Right cardiac atrium (tissue), 5 donors: ENCODE data around the gene MTO1. TPM values are rescaled to one million over a fixed set of nuclear protein-coding genes. Genes with fewer than 3 reads are reported as not detected.
"Not testable (repeated sequence)": the region's sequence is repeated elsewhere in the genome, so short reads cannot be mapped to it uniquely, and the experiment has no call there.

Experiments
- ATAC-seq, 2 donors: fragments of 200-7000 bp; cut with Tn5 transposase; one replicate each; pipeline versions ENCODE4 v1.8.0 to v1.9.1; 2020; ENCODE audit warnings: moderate library complexity in 2 of 2, mild to moderate bottlenecking in 1 of 2
- DNase-seq, 3 donors: peaks; one replicate each; pipeline ENCODE4 v3.0.0-alpha.2; 2020
- H3K27ac ChIP-seq: one replicate; pipeline ENCODE4 v1.5.1; 2013; ENCODE audit warnings: mild to moderate bottlenecking, low read length, control low read depth, moderate library complexity
- H3K27me3 ChIP-seq: one replicate; pipeline ENCODE4 v1.6.1; 2013; ENCODE audit not compliant: control insufficient read depth, insufficient read depth
- H3K4me1 ChIP-seq: one replicate; pipeline ENCODE4 v1.6.1; 2013; ENCODE audit warnings: low read length; ENCODE audit not compliant: control insufficient read depth, insufficient read depth
- H3K4me3 ChIP-seq: one replicate; pipeline ENCODE4 v1.5.1; 2013; ENCODE audit warnings: low read length, control low read depth
- H3K9me3 ChIP-seq: one replicate; pipeline ENCODE4 v1.6.1; 2013; ENCODE audit warnings: low read length; ENCODE audit not compliant: control insufficient read depth
- WGBS: extraction: QIAGEN DNeasy Blood & Tissue Kit; methylation state at CpG from one replicate; pipeline ENCODE4 v1.1.7; 2013; 5-methylcytosine and 5-hydroxymethylcytosine counted together
- intact Hi-C, 4 donors: fragments of 100-400 bp; cut with DNase I; formaldehyde crosslinking; loops; one replicate each; pipeline versions ENCODE4 v1.11.0 to v1.14.0; 2022 to 2023
- polyA plus RNA-seq: library from polyadenylated mRNA; stranded (reverse); fragments of 200-250 nt; gene quantifications from one replicate; pipeline ENCODE4 v1.2.3, GENCODE V29; 2013
- total RNA-seq, 4 donors: library from RNA; stranded (reverse); fragmentation: NEBNext Ultra II Directional; extraction: Animal tissue kit (Norgen Biotek cat#: 25700); gene quantifications; one replicate each; pipeline ENCODE4 v1.2.1, GENCODE V29; 2021
- donor health status: healthy with polysubstance abuse.
- donor health status: DM: no; HTN: yes; CAD: no.
- donor health status: DM: no; HTN: no; CAD: no.
- donor health status: DM: no; HTN: yes; CAD: no; lungs with severe emphysema.
- donor health status: DM: yes; HTN: yes; CAD: no.

Gene MTO1
- total and polyA plus RNA-seq, 5 donors = 16.5 to 35.1 (median 27.3) TPM

- Histone ChIP-seq H3K27ac (no peak overlapping the region), H3K4me3 (no peak overlapping the region), H3K4me1 (no peaks in the 10 kb centered on the region), H3K27me3 (no peaks in the 10 kb centered on the region), H3K9me3 (no peaks in the 10 kb centered on the region)
- WGBS = 66% methylated on average over 4 of the region's 4 CpGs
- no peak for DNase-seq
- ATAC-seq = no peak
- intact Hi-C loops = loop anchor here in 3 of 4 donors (5.0 to 10.0 kb wide), 4 partner anchors 88 to 135 kb away; partner anchors contain the start of gene SLC17A5 (in 1 of the 3)
These were observed 55.3 kb downstream of the MTO1 start for GRCh38 chr6:73516514-73517489.

DNA sequence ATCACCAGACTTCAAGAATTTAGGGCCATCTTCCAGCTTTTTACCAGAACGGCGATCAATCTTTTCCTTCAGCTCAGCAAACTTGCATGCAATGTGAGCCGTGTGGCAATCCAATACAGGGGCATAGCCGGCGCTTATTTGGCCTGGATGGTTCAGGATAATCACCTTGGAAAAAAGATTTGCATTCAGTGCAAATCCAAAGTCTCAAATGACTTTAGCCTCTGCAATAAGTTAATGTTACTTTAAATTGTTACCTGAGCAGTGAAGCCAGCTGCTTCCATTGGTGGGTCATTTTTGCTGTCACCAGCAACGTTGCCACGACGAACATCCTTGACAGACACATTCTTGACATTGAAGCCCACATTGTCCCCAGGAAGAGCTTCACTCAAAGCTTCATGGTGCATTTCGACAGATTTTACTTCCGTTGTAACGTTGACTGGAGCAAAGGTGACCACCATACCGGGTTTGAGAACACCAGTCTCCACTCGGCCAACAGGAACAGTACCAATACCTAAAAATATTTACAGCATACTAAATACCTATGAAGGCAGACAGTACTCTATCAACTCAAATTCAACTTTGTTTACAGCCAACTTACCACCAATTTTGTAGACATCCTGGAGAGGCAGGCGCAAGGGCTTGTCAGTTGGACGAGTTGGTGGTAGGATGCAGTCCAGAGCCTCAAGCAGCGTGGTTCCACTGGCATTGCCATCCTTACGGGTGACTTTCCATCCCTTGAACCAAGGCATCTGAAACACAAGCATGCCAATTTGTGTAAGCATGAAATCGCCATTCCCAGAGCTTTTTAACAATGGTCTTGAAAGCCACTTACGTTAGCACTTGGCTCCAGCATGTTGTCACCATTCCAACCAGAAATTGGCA is 56.8 kb downstream of the MTO1 start:
- WGBS = 22% methylated on average over 15 of the region's 19 CpGs
- H3K27ac ChIP-seq, H3K4me3 ChIP-seq, H3K9me3 ChIP-seq, DNase-seq, H3K4me1 ChIP-seq, ATAC-seq, H3K27me3 ChIP-seq: not testable (repeated sequence)
- intact Hi-C loops = loop anchor here in 3 of 4 donors (5.0 to 10.0 kb wide), 4 partner anchors 86 to 134 kb away; partner anchors contain the start of gene SLC17A5 (in 1 of the 3)

DNA sequence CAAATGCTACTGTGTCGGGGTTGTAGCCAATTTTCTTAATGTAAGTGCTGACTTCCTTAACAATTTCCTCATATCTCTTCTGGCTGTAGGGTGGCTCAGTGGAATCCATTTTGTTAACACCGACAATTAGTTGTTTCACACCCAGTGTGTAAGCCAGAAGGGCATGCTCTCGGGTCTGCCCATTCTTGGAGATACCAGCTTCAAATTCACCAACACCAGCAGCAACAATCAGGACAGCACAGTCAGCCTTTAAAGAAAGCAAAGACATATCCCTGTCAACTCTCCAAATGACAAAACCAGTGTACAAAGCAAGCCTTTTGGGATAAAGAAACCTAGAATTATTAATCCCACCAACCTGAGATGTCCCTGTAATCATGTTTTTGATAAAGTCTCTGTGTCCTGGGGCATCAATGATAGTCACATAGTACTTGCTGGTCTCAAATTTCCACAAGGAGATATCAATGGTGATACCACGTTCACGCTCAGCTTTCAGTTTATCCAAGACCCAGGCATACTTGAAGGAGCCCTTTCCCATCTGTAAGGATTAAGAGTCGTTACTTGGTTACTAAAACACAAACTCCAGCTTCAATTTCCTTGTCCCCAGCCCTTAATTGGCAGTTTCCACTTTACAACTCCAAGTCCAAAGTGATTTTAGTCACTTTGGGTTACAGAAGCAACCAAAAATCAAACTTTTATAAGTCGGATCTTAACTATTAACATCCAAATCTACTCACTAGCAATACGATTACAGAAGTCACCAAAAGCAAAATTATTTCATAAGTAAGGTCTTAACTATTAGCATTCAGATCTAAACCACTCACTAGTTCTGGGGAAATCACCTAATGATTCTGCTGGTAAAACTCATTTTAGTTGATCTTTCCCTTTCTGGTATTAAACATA is 57.7 kb downstream of the MTO1 start:
- intact Hi-C loops = loop anchor here in 3 of 4 donors (5.0 to 10.0 kb wide), 4 partner anchors 86 to 133 kb away; partner anchors contain the start of gene SLC17A5 (in 1 of the 3)

DNA sequence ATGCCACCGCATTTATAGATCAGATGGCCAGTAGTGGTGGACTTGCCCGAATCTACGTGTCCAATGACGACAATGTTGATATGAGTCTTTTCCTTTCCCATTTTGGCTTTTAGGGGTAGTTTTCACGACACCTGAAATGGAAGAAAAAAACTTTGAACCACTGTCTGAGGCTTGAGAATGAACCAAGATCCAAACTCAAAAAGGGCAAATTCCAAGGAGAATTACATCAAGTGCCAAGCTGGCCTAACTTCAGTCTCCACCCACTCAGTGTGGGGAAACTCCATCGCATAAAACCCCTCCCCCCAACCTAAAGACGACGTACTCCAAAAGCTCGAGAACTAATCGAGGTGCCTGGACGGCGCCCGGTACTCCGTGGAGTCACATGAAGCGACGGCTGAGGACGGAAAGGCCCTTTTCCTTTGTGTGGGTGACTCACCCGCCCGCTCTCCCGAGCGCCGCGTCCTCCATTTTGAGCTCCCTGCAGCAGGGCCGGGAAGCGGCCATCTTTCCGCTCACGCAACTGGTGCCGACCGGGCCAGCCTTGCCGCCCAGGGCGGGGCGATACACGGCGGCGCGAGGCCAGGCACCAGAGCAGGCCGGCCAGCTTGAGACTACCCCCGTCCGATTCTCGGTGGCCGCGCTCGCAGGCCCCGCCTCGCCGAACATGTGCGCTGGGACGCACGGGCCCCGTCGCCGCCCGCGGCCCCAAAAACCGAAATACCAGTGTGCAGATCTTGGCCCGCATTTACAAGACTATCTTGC is 58.6 kb downstream of the MTO1 start:
- H3K27me3 ChIP-seq = no peaks in the 10 kb centered on the region
- H3K4me3 ChIP-seq = peak overlapping the region; percentile 73
- H3K27ac ChIP-seq = peak overlapping the region; percentile 96
- H3K4me1 ChIP-seq = no peaks in the 10 kb centered on the region
- under 1% methylated on average over 56 of the region's 56 CpGs for WGBS
- peak; percentile 63 to 75 for ATAC-seq
- H3K9me3 ChIP-seq = no peaks in the 10 kb centered on the region
- intact Hi-C loops = loop anchor here (5.0 to 10.0 kb wide), 5 partner anchors 65 to 132 kb away; partner anchors contain the start of gene SLC17A5 (in 1 of the 4)
- DNase-seq = peak; percentile 81 to 92 (median 90)

More for the DNA sequence above, 57.7 kb downstream of the MTO1 start:
- H3K4me1 ChIP-seq, ATAC-seq, DNase-seq, H3K27me3 ChIP-seq, H3K27ac ChIP-seq, H3K9me3 ChIP-seq: not testable (repeated sequence)
- peak overlapping the region; percentile 73 for H3K4me3 ChIP-seq
- 7% methylated on average over 7 of the region's 8 CpGs for WGBS

DNA sequence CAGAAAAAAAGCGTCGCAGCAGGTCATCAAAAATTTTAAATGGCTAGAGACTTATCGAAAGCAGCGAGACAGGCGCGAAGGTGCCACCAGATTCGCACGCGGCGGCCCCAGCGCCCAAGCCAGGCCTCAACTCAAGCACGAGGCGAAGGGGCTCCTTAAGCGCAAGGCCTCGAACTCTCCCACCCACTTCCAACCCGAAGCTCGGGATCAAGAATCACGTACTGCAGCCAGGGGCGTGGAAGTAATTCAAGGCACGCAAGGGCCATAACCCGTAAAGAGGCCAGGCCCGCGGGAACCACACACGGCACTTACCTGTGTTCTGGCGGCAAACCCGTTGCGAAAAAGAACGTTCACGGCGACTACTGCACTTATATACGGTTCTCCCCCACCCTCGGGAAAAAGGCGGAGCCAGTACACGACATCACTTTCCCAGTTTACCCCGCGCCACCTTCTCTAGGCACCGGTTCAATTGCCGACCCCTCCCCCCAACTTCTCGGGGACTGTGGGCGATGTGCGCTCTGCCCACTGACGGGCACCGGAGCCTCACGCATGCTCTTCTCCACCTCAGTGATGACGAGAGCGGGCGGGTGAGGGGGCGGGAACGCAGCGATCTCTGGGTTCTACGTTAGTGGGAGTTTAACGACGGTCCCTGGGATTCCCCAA is 59.3 kb downstream of the MTO1 start, which contains the start of gene EEF1A1:
EEF1A1 (minus strand) TSS at position 345 of the 663 bp plus-strand sequence. CDS start 1,006 bp downstream, outside the sequence.
- DNase-seq (peak; percentile 99 to 100 (median 100)), ATAC-seq (peak; percentile 94 to 97)
- peak within 1 kb of the TSS; percentile 99 for H3K27ac ChIP-seq
- WGBS = under 1% methylated on average over 53 of the region's 53 CpGs
- H3K4me1 ChIP-seq = no peaks in the 10 kb centered on the region
- intact Hi-C loops = loop anchor here in 3 of 4 donors (10.0 kb wide), 1 partner anchor 64 kb away; no protein-coding TSS in a partner anchor
- no peaks in the 10 kb centered on the region for H3K27me3 ChIP-seq
- peak within 1 kb of the TSS; percentile 73 for H3K4me3 ChIP-seq
- no peaks in the 10 kb centered on the region for H3K9me3 ChIP-seq

- H3K4me1 ChIP-seq = no peaks in the 10 kb centered on the region
- WGBS = under 1% methylated on average over 36 of the region's 36 CpGs
- peak; percentile 85 to 91 (median 91) for DNase-seq
These were observed 59.9 kb downstream of the MTO1 start for GRCh38 chr6:73521351-73521985.

GRCh38 chr6:73523434-73524123 is 62.0 kb downstream of the MTO1 start:
- Histone ChIP-seq H3K4me1 (no peaks in the 10 kb centered on the region), H3K27ac (peak overlapping the region; percentile 86), H3K27me3 (no peaks in the 10 kb centered on the region), H3K4me3 (peak overlapping the region; percentile 82), H3K9me3 (no peaks in the 10 kb centered on the region)
- peak; percentile 64 to 79 (median 79) for DNase-seq
- ATAC-seq = peak in 1 of 2 donors; percentile 5
- WGBS = 6% methylated on average over 50 of the region's 50 CpGs
- intact Hi-C loops = loop anchor here in 3 of 4 donors (10.0 kb wide), 1 partner anchor 61 kb away; no protein-coding TSS in a partner anchor

More at GRCh38 chr6:73521351-73521985, 59.9 kb downstream of the MTO1 start:
- intact Hi-C loops = loop anchor here in 3 of 4 donors (10.0 kb wide), 1 partner anchor 63 kb away; no protein-coding TSS in a partner anchor
- no peaks in the 10 kb centered on the region for H3K9me3 ChIP-seq
- H3K27me3 ChIP-seq = no peaks in the 10 kb centered on the region
- peak overlapping the region; percentile 67 for H3K4me3 ChIP-seq
- peak; percentile 73 to 81 for ATAC-seq
- H3K27ac ChIP-seq = peak overlapping the region; percentile 99
